K562 (cell line): ENCODE measurements around the gene DNAI1. TPM values are rescaled to one million over a fixed set of nuclear protein-coding genes. Genes with fewer than 3 reads are reported as not detected.
A peak's percentile ranks its signal among the peaks of the same experiment; 100 is the strongest.

Source experiments
- ARNT ChIP-seq, 2 experiments: fragments of 450-650 bp; IDR thresholded peaks; 2 replicates each; pipeline ENCODE4 v1.6.1; 2016; ENCODE audit warnings: mild to moderate bottlenecking in 1 of 2
- CEBPB ChIP-seq: fragments of 450-650 bp; IDR thresholded peaks from 2 replicates; pipeline ENCODE4 v1.6.1; 2016; ENCODE audit warnings: missing genetic modification characterization, missing compliant biosample characterization
- DEAF1 ChIP-seq: fragments of 450-650 bp; formaldehyde crosslinking; IDR thresholded peaks from 2 replicates; pipeline ENCODE4 v1.4.0; 2020; ENCODE audit warnings: mild to moderate bottlenecking, moderate library complexity
- FIP1L1 ChIP-seq: fragments of 200-400 bp; formaldehyde crosslinking; IDR thresholded peaks from 2 replicates; pipeline ENCODE4 v1.6.1; 2018; ENCODE audit warnings: mild to moderate bottlenecking, low read depth, low read length; ENCODE audit not compliant: poor library complexity, severe bottlenecking
- GATA2 ChIP-seq: sonication (generic); formaldehyde crosslinking; IDR thresholded peaks from 2 replicates; pipeline ENCODE4 v1.4.0; 2020; ENCODE audit warnings: mild to moderate bottlenecking, missing genetic modification reagents
- HLTF ChIP-seq: fragments of 450-650 bp; IDR thresholded peaks from 2 replicates; pipeline ENCODE4 v1.6.1; 2016
- KLF16 ChIP-seq: IDR thresholded peaks from 2 replicates; pipeline ENCODE4 v1.6.1; 2016; ENCODE audit warnings: antibody characterized with exemption
- MCM3 ChIP-seq: fragments of 450-650 bp; IDR thresholded peaks from 2 replicates; pipeline ENCODE4 v1.6.1; 2016
- MCM7 ChIP-seq, 2 experiments: fragments of 450-650 bp; IDR thresholded peaks; 2 replicates each; pipeline ENCODE4 v1.6.1; 2016 to 2018
- NCOA1 ChIP-seq: fragments of 450-650 bp; IDR thresholded peaks from 2 replicates; pipeline ENCODE4 v1.6.1; 2016; ENCODE audit warnings: low read depth
- NONO ChIP-seq, 2 experiments: fragments of 200-400 bp in 1 of 2; fragments of 450-650 bp in 1 of 2; formaldehyde crosslinking in 1 of 2; IDR thresholded peaks; 2 replicates each; pipeline ENCODE4 v1.6.1; 2017; ENCODE audit warnings: low read depth in 2 of 2, mild to moderate bottlenecking in 2 of 2, moderate library complexity in 2 of 2, low read length in 1 of 2
- RBM15 ChIP-seq: fragments of 200-400 bp; formaldehyde crosslinking; IDR thresholded peaks from 2 replicates; pipeline ENCODE4 v1.6.1; 2018; ENCODE audit warnings: mild to moderate bottlenecking, low read length, moderate library complexity; ENCODE audit not compliant: insufficient read depth
- SMARCA4 ChIP-seq: fragments of 450-650 bp; IDR thresholded peaks from 2 replicates; pipeline ENCODE4 v1.6.1; 2016
- SRSF7 ChIP-seq: fragments of 200-400 bp; formaldehyde crosslinking; optimal IDR thresholded peaks from 2 replicates; pipeline ENCODE3; 2017; ENCODE audit warnings: mild to moderate bottlenecking, low read depth, low read length
- TEAD4 ChIP-seq, 2 experiments: sonication (generic) in 1 of 2; formaldehyde crosslinking in 1 of 2; IDR thresholded peaks; 2 replicates each; pipeline versions ENCODE4 v1.6.1 to v1.8.0; 2012 to 2022; ENCODE audit warnings: borderline replicate concordance in 1 of 2, inconsistent platforms in 1 of 2, low read length in 1 of 2, mild to moderate bottlenecking in 1 of 2, missing genetic modification reagents in 1 of 2
- VEZF1 ChIP-seq: fragments of 200-800 bp; sonication (Bioruptor generic); IDR thresholded peaks from 2 replicates; pipeline ENCODE4 v1.6.1; 2017; ENCODE audit warnings: missing genetic modification characterization, missing compliant biosample characterization
- ZBTB2 ChIP-seq: fragments of 450-650 bp; IDR thresholded peaks from 2 replicates; pipeline ENCODE4 v1.6.1; 2016; ENCODE audit warnings: antibody characterized with exemption
- ZFP1 ChIP-seq: fragments of 450-650 bp; formaldehyde crosslinking; IDR thresholded peaks from 2 replicates; pipeline ENCODE4 v1.4.0; 2020; ENCODE audit warnings: mild to moderate bottlenecking, mixed read lengths
- ZNF174 ChIP-seq: fragments of 250-450 bp; sonication (Bioruptor Pico); IDR thresholded peaks from 2 replicates; pipeline ENCODE4 v1.4.0; 2020; ENCODE audit warnings: mild to moderate bottlenecking
- ZNF197 ChIP-seq: fragments of 200-800 bp; sonication (Bioruptor generic); IDR thresholded peaks from 2 replicates; pipeline ENCODE4 v1.6.1; 2016; ENCODE audit warnings: low read depth, missing genetic modification characterization, missing compliant biosample characterization
- ZNF23 ChIP-seq: fragments of 250-450 bp; sonication (Bioruptor Pico); IDR thresholded peaks from 2 replicates; pipeline ENCODE4 v1.4.0; 2020; ENCODE audit warnings: mild to moderate bottlenecking
- ZNF277 ChIP-seq: fragments of 250-450 bp; sonication (Bioruptor Pico); IDR thresholded peaks from 2 replicates; pipeline ENCODE4 v1.8.0; 2022; ENCODE audit warnings: inconsistent platforms, mild to moderate bottlenecking, moderate library complexity, borderline replicate concordance
- polyA plus RNA-seq, 8 experiments: library from polyadenylated mRNA; depleted of rRNA in 4 of 8; stranded (reverse) in 5 of 8; unstranded in 3 of 8; fragments of >200 nt; fragmentation: Nextera tagmentation in 2 of 8; fragmentation: Illumina TruSeq in 1 of 8; extraction: Ambion mirVana in 2 of 8; extraction: Trizol in 1 of 8; gene quantifications; 2 replicates each; pipeline versions ENCODE4 v1.2.1 to v1.2.3, GENCODE V29; 2011 to 2014; ENCODE audit warnings: inconsistent platforms in 1 of 8, missing spikeins in 1 of 8
- total RNA-seq, 7 experiments: library from RNA; depleted of rRNA in 6 of 7; stranded (reverse); fragments of >200 nt in 6 of 7; fragmentation: Illumina TruSeq in 2 of 7; extraction: Trizol in 2 of 7; gene quantifications; 2 replicates each; pipeline versions ENCODE4 v1.2.1 to v1.2.3, GENCODE V29; 2011 to 2021; ENCODE audit warnings: low replicate concordance in 1 of 7
- TF ChIP-seq, protein P1 (sequence below): fragments of 450-650 bp; formaldehyde crosslinking; IDR thresholded peaks from 2 replicates; pipeline ENCODE4 v1.4.0; 2020; ENCODE audit warnings: mild to moderate bottlenecking

The DNAI1 gene
- total and polyA plus RNA-seq, 9 of the 15 experiments (the other 6 are each of a cell fraction or from before 2014, with no cell fraction given), result 0.01 to 0.17 (median 0.04) TPM; not detected in 6

- TF ChIP-seq VEZF1, result no peak
- no peak for TF ChIP-seq NONO (IDR thresholded peaks at IDR 0.05; ENCODE audit: low read depth in 2 of 2, low read length in 1 of 2)
- TF ChIP-seq ZFP1 (CRISPR knock-in tag), result no peak
- TF ChIP-seq ARNT (IDR thresholded peaks at IDR 0.05), result no peak
- no peak for TF ChIP-seq RBM15
- no peak for TF ChIP-seq MCM7 (IDR thresholded peaks at IDR 0.05)
- TF ChIP-seq NCOA1, result no peak
- TF ChIP-seq ZNF174 (CRISPR knock-in tag), result no peak
- TF ChIP-seq CEBPB, result peak; percentile 64
- TF ChIP-seq, protein P1, sequence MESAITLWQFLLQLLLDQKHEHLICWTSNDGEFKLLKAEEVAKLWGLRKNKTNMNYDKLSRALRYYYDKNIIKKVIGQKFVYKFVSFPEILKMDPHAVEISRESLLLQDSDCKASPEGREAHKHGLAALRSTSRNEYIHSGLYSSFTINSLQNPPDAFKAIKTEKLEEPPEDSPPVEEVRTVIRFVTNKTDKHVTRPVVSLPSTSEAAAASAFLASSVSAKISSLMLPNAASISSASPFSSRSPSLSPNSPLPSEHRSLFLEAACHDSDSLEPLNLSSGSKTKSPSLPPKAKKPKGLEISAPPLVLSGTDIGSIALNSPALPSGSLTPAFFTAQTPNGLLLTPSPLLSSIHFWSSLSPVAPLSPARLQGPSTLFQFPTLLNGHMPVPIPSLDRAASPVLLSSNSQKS (CRISPR knock-in tag), result no peak
- TF ChIP-seq TEAD4 (IDR thresholded peaks at IDR 0.05; ENCODE audit: low read length), result no peak
- no peak for TF ChIP-seq TEAD4 (CRISPR knock-in tag; IDR thresholded peaks at IDR 0.05; ENCODE audit: borderline replicate concordance)
- TF ChIP-seq ZNF277 (CRISPR knock-in tag), result no peak
- no peak for TF ChIP-seq GATA2 (CRISPR knock-in tag)
- TF ChIP-seq MCM3, result no peak
- no peak for TF ChIP-seq HLTF
- TF ChIP-seq SMARCA4, result peak; percentile 42; the same call in 1 of the 2 replicates
- TF ChIP-seq ZBTB2, result no peak
- TF ChIP-seq DEAF1, result no peak
- TF ChIP-seq FIP1L1, result no peak
- TF ChIP-seq SRSF7, result no peak
- TF ChIP-seq ZNF197, result no peak
- TF ChIP-seq ZNF23, result no peak
- no peak for TF ChIP-seq KLF16
Observed at GRCh38 chr9:34463098-34463900, 4.7 kb downstream of the DNAI1 start (continued).
